SK-N-MC (cell line): ENCODE data around the gene FGF14.

ENCODE experiments used
- EZH2 ChIP-seq: fragments of 200-600 bp; sonication (generic); IDR thresholded peaks from one replicate; pipeline ENCODE4 v1.6.1; 2017; ENCODE audit warnings: antibody characterized with exemption
- POLR2AphosphoS5 ChIP-seq: IDR thresholded peaks from 2 replicates; pipeline ENCODE4 v1.6.1; 2012; ENCODE audit warnings: mild to moderate bottlenecking, low read depth, low read length, borderline replicate concordance

GRCh38 chr13:101915331-101915730 lies 486.5 kb downstream of the FGF14 start:
- TF ChIP-seq POLR2AphosphoS5 (no peak), EZH2 (no peak)
